Skin of body (tissue), 2 donors: Measurements from ENCODE around the gene CIAPIN1. TPM values are rescaled to one million over a fixed set of nuclear protein-coding genes. Genes with fewer than 3 reads are reported as not detected.

ENCODE experiments used
- DNase-seq: peaks from one replicate; lab custom pipeline; 2025; lab: John Stamatoyannopoulos, UW
- total RNA-seq: library from RNA; depleted of rRNA; stranded (reverse); fragments of >200 nt; gene quantifications from one replicate; pipeline ENCODE4 v1.2.3, GENCODE V29; 2014

The CIAPIN1 gene
- total RNA-seq, 1 donor from 2014 or later, result 40.9 TPM

- DNase-seq, result no peak
Observed at GRCh38 chr16:57384248-57385070, 62.7 kb downstream of the CIAPIN1 start.

DNA sequence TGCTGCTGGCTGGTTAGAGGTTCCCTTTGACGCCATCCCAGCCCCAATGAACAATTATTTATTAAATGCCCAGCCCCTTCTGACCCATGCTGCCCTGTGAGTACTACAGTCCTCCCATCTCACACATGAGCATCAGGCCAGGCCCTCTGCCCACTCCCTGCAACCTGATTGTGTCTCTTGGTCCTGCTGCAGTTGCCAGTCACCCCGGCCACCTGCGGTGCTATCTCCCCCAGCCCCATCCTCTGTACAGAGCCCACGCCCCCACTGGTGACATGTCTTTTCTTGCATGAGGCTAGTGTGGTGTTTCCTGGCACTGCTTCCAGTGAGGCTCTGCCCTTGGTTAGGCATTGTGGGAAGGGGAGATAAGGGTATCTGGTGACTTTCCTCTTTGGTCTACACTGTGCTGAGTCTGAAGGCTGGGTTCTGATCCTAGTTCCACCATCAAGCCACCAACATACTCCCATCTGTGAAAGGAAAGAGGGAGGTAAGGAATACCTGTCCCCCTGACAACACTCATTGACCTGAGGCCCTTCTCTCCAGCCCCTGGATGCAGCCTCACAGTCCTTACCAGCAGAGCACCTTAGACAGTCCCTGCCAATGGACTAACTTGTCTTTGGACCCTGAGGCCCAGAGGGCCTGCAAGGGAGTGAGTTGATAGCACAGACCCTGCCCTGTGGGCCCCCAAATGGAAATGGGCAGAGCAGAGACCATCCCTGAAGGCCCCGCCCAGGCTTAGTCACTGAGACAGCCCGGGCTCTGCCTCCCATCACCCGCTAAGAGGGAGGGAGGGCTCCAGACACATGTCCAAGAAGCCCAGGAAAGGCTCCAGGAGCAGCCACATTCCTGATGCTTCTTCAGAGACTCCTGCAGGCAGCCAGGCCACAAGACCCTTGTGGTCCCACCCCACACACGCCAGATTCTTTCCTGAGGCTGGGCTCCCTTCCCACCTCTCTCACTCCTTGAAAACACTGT, 63.6 kb downstream of the CIAPIN1 start:
- no peak for DNase-seq

DNA sequence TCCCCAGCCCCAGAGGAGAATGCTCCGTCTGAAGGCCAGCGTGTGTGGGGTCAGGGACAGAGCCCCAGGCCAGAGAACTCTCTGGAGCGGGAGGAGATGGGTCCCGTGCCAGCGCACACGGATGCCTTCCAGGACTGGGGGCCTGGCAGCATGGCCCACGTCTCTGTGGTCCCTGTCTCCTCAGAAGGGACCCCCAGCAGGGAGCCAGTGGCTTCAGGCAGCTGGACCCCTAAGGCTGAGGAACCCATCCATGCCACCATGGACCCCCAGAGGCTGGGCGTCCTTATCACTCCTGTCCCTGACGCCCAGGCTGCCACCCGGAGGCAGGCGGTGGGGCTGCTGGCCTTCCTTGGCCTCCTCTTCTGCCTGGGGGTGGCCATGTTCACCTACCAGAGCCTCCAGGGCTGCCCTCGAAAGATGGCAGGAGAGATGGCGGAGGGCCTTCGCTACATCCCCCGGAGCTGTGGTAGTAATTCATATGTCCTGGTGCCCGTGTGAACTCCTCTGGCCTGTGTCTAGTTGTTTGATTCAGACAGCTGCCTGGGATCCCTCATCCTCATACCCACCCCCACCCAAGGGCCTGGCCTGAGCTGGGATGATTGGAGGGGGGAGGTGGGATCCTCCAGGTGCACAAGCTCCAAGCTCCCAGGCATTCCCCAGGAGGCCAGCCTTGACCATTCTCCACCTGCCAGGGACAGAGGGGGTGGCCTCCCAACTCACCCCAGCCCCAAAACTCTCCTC, 64.5 kb downstream of the CIAPIN1 start:
- no peak for DNase-seq

GRCh38 chr16:57381791-57382534, 65.2 kb downstream of the CIAPIN1 start:
- DNase-seq, result no peak

- DNase-seq, result no peak
Observed at GRCh38 chr16:57380671-57381462, 66.3 kb downstream of the CIAPIN1 start.

- DNase-seq, result no peak
Observed at GRCh38 chr16:57379579-57379978, 67.6 kb downstream of the CIAPIN1 start.

Other genes with a start within 250 kb of the CIAPIN1 start
- 40.1 TPM for gene ARL2BP, start 202.1 kb downstream of the CIAPIN1 start, total RNA-seq
- 0.69 TPM for gene PLLP, start 162.7 kb downstream of the CIAPIN1 start, total RNA-seq
- gene CCL22, start 88.6 kb downstream of the CIAPIN1 start, total RNA-seq, result 0.69 TPM
- gene CX3CL1, start 74.9 kb downstream of the CIAPIN1 start, total RNA-seq, result 2.6 TPM
- 0.49 TPM for gene CCL17, start 42.6 kb downstream of the CIAPIN1 start, total RNA-seq
- 27.1 TPM for gene COQ9, start 94 bp upstream of the CIAPIN1 start, total RNA-seq
- 71.1 TPM for gene POLR2C, start 15.3 kb upstream of the CIAPIN1 start, total RNA-seq
- 12.6 TPM for gene DOK4, start 39.1 kb upstream of the CIAPIN1 start, total RNA-seq
- gene CCDC102A, start 89.2 kb upstream of the CIAPIN1 start, total RNA-seq, result 8.0 TPM
- 0.20 TPM for gene ADGRG5, start 95.3 kb upstream of the CIAPIN1 start, total RNA-seq
- gene ADGRG1, start 181.2 kb upstream of the CIAPIN1 start, total RNA-seq, result 32.0 TPM
- gene ADGRG3, start 220.9 kb upstream of the CIAPIN1 start, total RNA-seq, result 2.5 TPM
- not detected for gene DRC7, start 247.4 kb upstream of the CIAPIN1 start, total RNA-seq